Esophagus muscularis mucosa (tissue), 4 donors: ENCODE results near the gene PDSS2.

ENCODE experiments used
- CTCF ChIP-seq, 3 experiments: fragments of 200-600 bp in 2 of 3; fragments of 450-650 bp in 1 of 3; sonication (generic) in 2 of 3; IDR thresholded peaks; one replicate each; pipeline ENCODE4 v1.5.1; 2017 to 2019; ENCODE audit warnings: antibody characterized with exemption in 3 of 3, mild to moderate bottlenecking in 2 of 3, moderate library complexity in 1 of 3
- EP300 ChIP-seq: sonication (generic); formaldehyde crosslinking; IDR thresholded peaks from one replicate; pipeline ENCODE4 v1.6.1; 2017; ENCODE audit warnings: antibody characterized with exemption
- POLR2A ChIP-seq: fragments of 450-650 bp; IDR thresholded peaks from one replicate; pipeline ENCODE4 v1.6.1; 2017; ENCODE audit warnings: antibody characterized with exemption, moderate library complexity, mild to moderate bottlenecking, low read depth
- POLR2AphosphoS5 ChIP-seq, 2 donors: sonication (generic); formaldehyde crosslinking; IDR thresholded peaks; one replicate each; pipeline ENCODE4 v1.6.1; 2017; ENCODE audit warnings: antibody characterized with exemption in 2 of 2

- no peak for TF ChIP-seq POLR2AphosphoS5 (IDR thresholded peaks at IDR 0.05)
- TF ChIP-seq CTCF (IDR thresholded peaks at IDR 0.05): no peak
- TF ChIP-seq POLR2A: no peak
- no peak for TF ChIP-seq EP300
Measured at GRCh38 chr6:107290491-107290890, 168.9 kb downstream of the PDSS2 start.
